Fibroblast of villous mesenchyme (primary cell): Measurements from ENCODE around the gene BRD9. TPM values are rescaled to one million over a fixed set of nuclear protein-coding genes. Genes with fewer than 3 reads are reported as not detected.

Experiments
- DNase-seq: peaks from one replicate; pipeline ENCODE4 v3.0.0-alpha.2; 2010; ENCODE audit warnings: low read depth
- H3K4me3 ChIP-seq: 2 replicates; pipeline ENCODE4 v1.5.1; 2011; ENCODE audit warnings: low read depth, mild to moderate bottlenecking, low read length
- CTCF ChIP-seq: IDR thresholded peaks from 2 replicates; pipeline ENCODE4 v1.5.1; 2012; ENCODE audit warnings: low read depth, mild to moderate bottlenecking, low read length; ENCODE audit not compliant: insufficient read depth
- total RNA-seq: library from RNA; depleted of rRNA; stranded (reverse); fragments of >200 nt; gene quantifications from 2 replicates; pipeline ENCODE4 v1.2.3, GENCODE V29; 2012

The BRD9 gene
- total RNA-seq, 1 donor = 35.0 TPM

- no peak for TF ChIP-seq CTCF
- DNase-seq = no peak
- no peak overlapping the region for H3K4me3 ChIP-seq
Observed at GRCh38 chr5:914612-915011, 22.0 kb upstream of the BRD9 start.

- DNase-seq = no peak
- H3K4me3 ChIP-seq = no peak overlapping the region
- TF ChIP-seq CTCF = no peak
Observed at GRCh38 chr5:914174-914573, 21.6 kb upstream of the BRD9 start.

GRCh38 chr5:912280-913091, 19.9 kb upstream of the BRD9 start:
- no peak overlapping the region for H3K4me3 ChIP-seq
- peak; percentile 68 for DNase-seq
- no peak for TF ChIP-seq CTCF

- DNase-seq = peak; percentile 10
- TF ChIP-seq CTCF = no peak
- no peak overlapping the region for H3K4me3 ChIP-seq
Observed at GRCh38 chr5:911601-912000, 19.0 kb upstream of the BRD9 start.

- DNase-seq = no peak
- no peak overlapping the region for H3K4me3 ChIP-seq
- TF ChIP-seq CTCF = no peak
Observed at GRCh38 chr5:910769-911160, 18.2 kb upstream of the BRD9 start.

- no peak overlapping the region for H3K4me3 ChIP-seq
- DNase-seq = no peak
- TF ChIP-seq CTCF = no peak
Observed at GRCh38 chr5:909994-910768, 17.6 kb upstream of the BRD9 start.
